ENCODE results near the gene DPY19L3.
"Not testable (repeated sequence)": the region's sequence is repeated elsewhere in the genome, so short reads cannot be mapped to it uniquely, and the experiment has no call there.

DPY19L3 gene

DNA sequence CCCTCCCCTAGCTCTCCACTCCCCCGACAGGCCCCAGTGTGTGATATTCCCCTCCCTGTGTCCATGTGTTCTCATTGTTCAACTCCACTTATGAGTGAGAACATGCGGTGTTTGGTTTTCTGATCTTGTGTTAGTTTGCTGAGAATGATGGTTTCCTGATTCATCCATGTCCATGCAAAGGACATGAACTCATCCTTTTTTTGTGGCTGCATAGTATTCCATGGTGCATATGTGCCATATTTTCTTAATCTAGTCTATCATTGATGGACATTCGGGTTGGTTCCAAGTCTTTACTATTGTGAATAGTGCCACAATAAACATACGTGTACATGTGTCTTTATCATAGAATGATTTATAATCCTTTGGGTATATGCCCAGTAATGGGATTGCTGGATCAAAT is 106.9 kb downstream of the DPY19L3 start:
- not testable (repeated sequence) for DNase-seq (ENCODE audit: low read depth in 3 of 3)

DNA sequence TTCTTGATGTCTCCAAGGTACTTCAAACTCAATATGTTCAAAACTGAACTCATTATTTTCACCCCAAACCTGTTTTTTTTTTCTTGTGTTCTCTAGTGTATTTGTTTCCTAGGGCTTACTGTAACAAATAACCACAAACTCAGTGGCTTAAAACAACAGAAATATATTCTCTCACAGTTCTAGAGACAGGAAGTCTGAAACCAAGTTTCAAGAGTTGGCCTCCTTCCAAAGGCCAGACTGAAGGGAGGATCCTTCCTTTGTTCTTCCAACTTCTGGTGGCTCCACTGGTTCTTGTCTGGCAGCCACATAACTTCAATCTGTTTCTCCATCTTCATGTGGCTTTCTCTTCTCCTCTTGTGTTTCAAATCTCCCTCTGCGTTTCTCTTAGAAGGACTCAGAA is 113.5 kb downstream of the DPY19L3 start:
- no peak for DNase-seq (ENCODE audit: low read depth in 3 of 3)

DNA sequence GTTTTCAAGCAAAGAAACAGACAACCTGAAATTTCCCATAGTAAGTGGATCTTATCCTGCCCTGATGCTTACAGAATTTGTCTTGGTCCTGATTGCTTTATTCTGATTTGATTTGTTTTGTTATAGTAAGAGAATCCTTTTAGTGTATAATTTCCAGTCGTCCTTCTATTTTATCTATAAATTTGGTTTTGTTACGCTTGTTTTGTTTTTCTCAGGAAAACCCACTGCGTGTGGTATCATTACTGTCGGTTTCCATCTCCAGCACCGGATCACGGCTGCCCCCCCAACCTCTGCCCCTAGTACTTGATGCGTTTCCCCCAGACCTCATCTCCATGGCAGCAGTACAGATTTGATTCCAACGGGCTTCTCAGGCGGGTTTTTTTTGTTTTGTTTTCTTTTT is 117.4 kb downstream of the DPY19L3 start:
- no peak for DNase-seq (ENCODE audit: low read depth in 3 of 3)

DNA sequence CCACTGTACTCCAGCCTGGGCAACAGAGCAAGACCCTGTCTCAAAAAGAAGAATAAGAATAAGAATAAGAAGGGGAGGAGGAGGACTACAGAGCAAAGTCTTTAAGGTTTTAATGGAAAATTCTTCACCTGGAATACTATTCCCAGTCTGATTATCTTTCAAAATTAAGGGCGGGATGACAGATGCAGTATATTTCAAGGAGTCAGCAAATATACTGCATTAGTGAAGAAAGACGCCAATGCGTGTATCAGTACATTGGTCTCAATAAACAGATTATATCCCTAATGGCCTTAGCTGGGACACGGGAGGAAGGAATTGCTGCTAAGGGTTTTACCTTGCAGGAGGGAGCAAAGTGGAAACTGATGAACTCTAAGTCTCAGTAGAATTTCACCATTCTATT is 121.3 kb downstream of the DPY19L3 start:
- no peak for DNase-seq (ENCODE audit: low read depth in 3 of 3)

DNA sequence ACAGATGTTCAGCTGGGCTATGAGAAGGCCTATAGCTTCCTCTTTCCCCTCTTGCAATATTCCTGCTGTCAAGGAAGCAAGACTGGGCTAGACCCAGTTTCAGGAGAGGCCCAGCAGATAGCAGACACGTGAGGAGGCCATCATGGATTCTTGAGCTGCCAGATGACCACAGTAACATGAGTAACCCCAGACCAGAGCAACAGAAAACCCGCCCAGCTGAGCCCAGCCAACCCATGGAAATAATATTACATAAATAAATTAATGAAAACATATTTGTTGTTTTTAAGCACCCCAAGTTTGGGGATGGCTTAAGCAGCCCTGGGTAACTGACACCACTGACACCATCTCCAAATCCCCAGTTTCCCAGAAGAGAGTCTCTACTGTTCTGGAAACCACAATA is 125.2 kb downstream of the DPY19L3 start:
- DNase-seq (ENCODE audit: low read depth in 3 of 3), result no peak

DNA sequence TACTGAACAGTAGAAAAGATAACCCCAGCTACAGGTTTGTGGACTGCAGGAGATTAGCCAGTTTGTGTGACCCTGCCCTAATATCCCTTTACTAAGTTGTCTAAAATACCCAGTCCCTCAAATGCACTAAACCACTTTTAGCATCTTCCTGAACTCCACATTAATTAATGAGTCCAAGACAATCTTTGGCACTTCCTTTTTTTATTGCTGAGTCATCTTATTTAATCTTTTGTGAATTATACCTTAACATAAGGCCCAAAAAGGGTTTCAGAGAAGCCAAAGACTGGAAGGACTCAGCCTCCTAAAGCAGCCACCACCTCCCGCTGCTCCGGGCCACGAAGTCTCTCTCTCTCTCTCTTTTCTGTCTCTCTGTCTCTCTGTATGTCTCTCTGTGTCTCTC is 126.7 kb downstream of the DPY19L3 start:
- DNase-seq (ENCODE audit: low read depth in 3 of 3), result no peak
